Cardiac muscle cell (in vitro differentiated cells and primary cell): Measurements from ENCODE around the gene POLR2F. TPM values are rescaled to one million over a fixed set of nuclear protein-coding genes. Genes with fewer than 3 reads are reported as not detected.

Experiments used
- DNase-seq, 2 donors: peaks; one replicate each; pipeline versions ENCODE4 v3.0.0 to v3.0.0-alpha.2; 2010 to 2017; ENCODE audit warnings: low read depth in 1 of 2, low spot score in 1 of 2
- H3K27ac ChIP-seq: fragments of 200-600 bp; sonication (generic); 2 replicates; pipeline ENCODE4 v1.5.1; 2016
- H3K27me3 ChIP-seq: fragments of 200-600 bp; sonication (generic); 2 replicates; pipeline ENCODE4 v1.6.0; 2016; ENCODE audit warnings: control low read depth
- H3K36me3 ChIP-seq: fragments of 200-600 bp; sonication (generic); 2 replicates; pipeline ENCODE4 v1.5.1; 2016; ENCODE audit warnings: control low read depth
- H3K4me1 ChIP-seq: fragments of 200-600 bp; sonication (generic); 2 replicates; pipeline ENCODE4 v1.8.1; 2017; ENCODE audit warnings: low read depth, mild to moderate bottlenecking, mixed run types
- H3K4me3 ChIP-seq: fragments of 200-600 bp; sonication (generic); 2 replicates; pipeline ENCODE4 v1.5.1; 2016; ENCODE audit warnings: mild to moderate bottlenecking
- H3K9me3 ChIP-seq: fragments of 200-600 bp; sonication (generic); 2 replicates; pipeline ENCODE4 v1.5.1; 2017; ENCODE audit warnings: low read depth, mild to moderate bottlenecking, control low read depth
- CTCF ChIP-seq: IDR thresholded peaks from 2 replicates; pipeline ENCODE4 v1.5.1; 2012; ENCODE audit warnings: low read depth, mild to moderate bottlenecking, low read length
- polyA plus RNA-seq: library from polyadenylated mRNA; unstranded; fragments of >200 nt; fragmentation: Nextera tagmentation; extraction: Ambion mirVana; gene quantifications from 2 replicates; pipeline ENCODE4 v1.2.1, GENCODE V29; 2016
- total RNA-seq: library from RNA; depleted of rRNA; stranded (reverse); fragments of >200 nt; gene quantifications from 2 replicates; pipeline ENCODE4 v1.2.3, GENCODE V29; 2016

The POLR2F gene
- total and polyA plus RNA-seq, 2 experiments from 2014 or later, result 63.3 to 183 TPM

GRCh38 chr22:37922191-37922590 is 31.3 kb upstream of the POLR2F start:
- H3K4me3 ChIP-seq, result no peak overlapping the region
- no peaks in the 10 kb centered on the region for H3K27me3 ChIP-seq
- no peak for TF ChIP-seq CTCF
- H3K9me3 ChIP-seq, result no peaks in the 10 kb centered on the region
- no peak for DNase-seq
- no peak overlapping the region for H3K27ac ChIP-seq
- peaks cover 15% of the 10 kb centered on the region for H3K36me3 ChIP-seq
- no peaks in the 10 kb centered on the region for H3K4me1 ChIP-seq

GRCh38 chr22:37923927-37924326 is 29.6 kb upstream of the POLR2F start:
- no peaks in the 10 kb centered on the region for H3K9me3 ChIP-seq
- H3K4me3 ChIP-seq, result no peak overlapping the region
- TF ChIP-seq CTCF, result no peak
- DNase-seq, result no peak
- no peak overlapping the region for H3K27ac ChIP-seq
- H3K27me3 ChIP-seq, result no peaks in the 10 kb centered on the region
- peaks cover 19% of the 10 kb centered on the region for H3K36me3 ChIP-seq
- H3K4me1 ChIP-seq, result no peaks in the 10 kb centered on the region

GRCh38 chr22:37924386-37925065 is 29.0 kb upstream of the POLR2F start:
- no peaks in the 10 kb centered on the region for H3K9me3 ChIP-seq
- no peak for TF ChIP-seq CTCF
- H3K27me3 ChIP-seq, result no peaks in the 10 kb centered on the region
- no peak overlapping the region for H3K4me3 ChIP-seq
- H3K36me3 ChIP-seq, result peaks cover 15% of the 10 kb centered on the region
- DNase-seq, result no peak
- no peaks in the 10 kb centered on the region for H3K4me1 ChIP-seq
- no peak overlapping the region for H3K27ac ChIP-seq

- Histone ChIP-seq H3K4me3 (no peak overlapping the region), H3K27ac (no peak overlapping the region), H3K27me3 (no peaks in the 10 kb centered on the region), H3K36me3 (peaks cover 15% of the 10 kb centered on the region), H3K4me1 (no peaks in the 10 kb centered on the region), H3K9me3 (no peaks in the 10 kb centered on the region)
- TF ChIP-seq CTCF, result no peak
- no peak for DNase-seq
Observed at GRCh38 chr22:37925330-37925729, 28.2 kb upstream of the POLR2F start.

- Histone ChIP-seq H3K27me3 (no peaks in the 10 kb centered on the region), H3K4me3 (no peak overlapping the region), H3K9me3 (no peaks in the 10 kb centered on the region), H3K27ac (no peak overlapping the region), H3K36me3 (peaks cover 15% of the 10 kb centered on the region), H3K4me1 (no peaks in the 10 kb centered on the region)
- no peak for TF ChIP-seq CTCF
- no peak for DNase-seq
Observed at GRCh38 chr22:37925767-37926166, 27.7 kb upstream of the POLR2F start.
